ENCODE measurements around the gene ZNF385D. TPM values are rescaled to one million over a fixed set of nuclear protein-coding genes. Genes with fewer than 3 reads are reported as not detected.

Gene ZNF385D
- total RNA-seq, 1 experiment from 2014 or later = not detected

- TF ChIP-seq REST (IDR thresholded peaks at IDR 0.05; ENCODE audit: low read depth) (no peak), EZH2phosphoT487 (IDR thresholded peaks at IDR 0.05; ENCODE audit: borderline replicate concordance) (no peak), ZFX (IDR thresholded peaks at IDR 0.05) (no peak), MAX (IDR thresholded peaks at IDR 0.05) (no peak), CEBPB (IDR thresholded peaks at IDR 0.05; ENCODE audit: low read depth) (no peak)
Measured at GRCh38 chr3:21644268-21644667, 106.7 kb downstream of the ZNF385D start (continued).

GRCh38 chr3:21643752-21644151 lies 107.3 kb downstream of the ZNF385D start:
- H3K4me1 ChIP-seq (ENCODE audit: control insufficient read depth in 1 of 2, insufficient read depth in 2 of 2, low read length in 2 of 2) = no peaks in the 10 kb centered on the region
- BruUV-seq (replicated peaks) = no TSS peak
- H3K27ac ChIP-seq (ENCODE audit: low read depth, low read length) = no peak overlapping the region
- H3K36me3 ChIP-seq (ENCODE audit: control insufficient read depth in 1 of 2, insufficient read depth in 2 of 2, low read length in 2 of 2) = no peaks in the 10 kb centered on the region
- peaks cover 5 to 12% of the 10 kb centered on the region in 2 experiments; a peak in 2 of 4 replicates for H3K9me3 ChIP-seq (ENCODE audit: control insufficient read depth in 1 of 2, insufficient read depth in 1 of 2, low read depth in 1 of 2, low read length in 2 of 2)
- intact Hi-C loops (cut with micrococcal nuclease) = no loop called here
- H3K27me3 ChIP-seq (ENCODE audit: insufficient read depth, low read length) = no peaks in the 10 kb centered on the region
- no peak overlapping the region for H3K4me2 ChIP-seq (ENCODE audit: low read length)
- ChIA-PET RAD21 (ENCODE audit: low non-redundant PET in 1 of 2, low total read pairs in 2 of 2, uncharacterized antibody in 2 of 2, unreplicated experiment in 2 of 2) (no interaction called here), CTCF (no interaction called here), POLR2A (no interaction called here)
- H3K79me2 ChIP-seq (ENCODE audit: insufficient read depth, low read length) = no peaks in the 10 kb centered on the region
- no peak overlapping the region for H3K9ac ChIP-seq (ENCODE audit: low read length)
- no peak for DNase-seq (ENCODE audit: low read depth, low spot score)
- ATAC-seq = no peak
- no peaks in the 10 kb centered on the region for H3K9me2 ChIP-seq (ENCODE audit: insufficient read depth)
- H3K4me3 ChIP-seq (replicated peaks in 1 of 2; ENCODE audit: low read depth in 1 of 2, low read length in 2 of 2) = no peak overlapping the region
- no peaks in the 10 kb centered on the region for H4K20me1 ChIP-seq (ENCODE audit: insufficient read depth)
- no peak overlapping the region for H2AFZ ChIP-seq (ENCODE audit: low read depth, low read length, poor library complexity, severe bottlenecking)
- TF ChIP-seq ZNF274 (IDR thresholded peaks at IDR 0.05; ENCODE audit: low read depth, low read length) (no peak), EZH2phosphoT487 (IDR thresholded peaks at IDR 0.05; ENCODE audit: borderline replicate concordance) (no peak), JUND (IDR thresholded peaks at IDR 0.05) (no peak), ATF3 (IDR thresholded peaks at IDR 0.05) (no peak), RAD21 (IDR thresholded peaks at IDR 0.05; ENCODE audit: low read depth) (no peak), CEBPB (IDR thresholded peaks at IDR 0.05; ENCODE audit: low read depth) (no peak), REST (IDR thresholded peaks at IDR 0.05; ENCODE audit: low read depth) (no peak), YY1 (IDR thresholded peaks at IDR 0.05; ENCODE audit: extremely low read depth, insufficient replicate concordance, low read depth, low read length) (no peak), SP1 (IDR thresholded peaks at IDR 0.05; ENCODE audit: low read depth) (no peak), CBX3 (IDR thresholded peaks at IDR 0.05; ENCODE audit: low read depth) (no peak), EZH2 (IDR thresholded peaks at IDR 0.05) (no peak), SIN3A (IDR thresholded peaks at IDR 0.05; ENCODE audit: low read depth) (no peak), CTCF (IDR thresholded peaks at IDR 0.05 in 2 of 3, conservative IDR thresholded peaks at IDR 0.05 in 1 of 3; ENCODE audit: borderline replicate concordance in 1 of 3, insufficient read depth in 1 of 3, low read depth in 2 of 3, low read length in 2 of 3) (no peak), TCF7L2 (IDR thresholded peaks at IDR 0.05; ENCODE audit: borderline replicate concordance, extremely low read depth, insufficient read depth, insufficient read length) (no peak), EGR1 (IDR thresholded peaks at IDR 0.05; ENCODE audit: low read depth) (no peak)

Measured in HCT116 (cell line).